ENCODE measurements around the gene MOG. TPM values are rescaled to one million over a fixed set of nuclear protein-coding genes. Genes with fewer than 3 reads are reported as not detected.

MOG gene
- not detected for total RNA-seq

DNA sequence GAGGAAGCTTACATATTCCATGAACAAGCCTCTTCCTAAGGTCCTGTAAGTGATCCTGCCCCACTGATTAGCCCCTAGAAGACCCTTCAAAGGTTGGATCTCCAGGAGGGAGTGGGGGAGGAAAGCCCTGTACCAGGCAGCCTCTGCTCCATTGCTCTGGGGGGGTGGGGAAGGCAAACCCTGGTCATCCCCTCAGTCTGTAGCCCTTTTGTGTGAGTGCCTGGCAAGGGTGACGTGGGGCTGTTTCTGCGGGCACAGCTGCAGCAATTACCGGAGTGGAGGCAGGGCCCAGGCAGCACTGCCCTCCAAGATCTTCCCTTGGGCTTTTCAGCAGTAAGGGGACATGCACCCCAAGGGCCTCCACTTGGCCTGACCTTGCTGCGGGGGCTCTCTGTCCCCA, at the start of gene MOG:
TSS of gene MOG (plus strand) at position 295 of the 400 bp plus-strand sequence. CDS start 118 bp downstream, outside the sequence.
- intact Hi-C loops (cut with DNase I), result no loop called here
- ATAC-seq (no peak), DNase-seq (ENCODE audit: low spot score) (no peak)

DNA sequence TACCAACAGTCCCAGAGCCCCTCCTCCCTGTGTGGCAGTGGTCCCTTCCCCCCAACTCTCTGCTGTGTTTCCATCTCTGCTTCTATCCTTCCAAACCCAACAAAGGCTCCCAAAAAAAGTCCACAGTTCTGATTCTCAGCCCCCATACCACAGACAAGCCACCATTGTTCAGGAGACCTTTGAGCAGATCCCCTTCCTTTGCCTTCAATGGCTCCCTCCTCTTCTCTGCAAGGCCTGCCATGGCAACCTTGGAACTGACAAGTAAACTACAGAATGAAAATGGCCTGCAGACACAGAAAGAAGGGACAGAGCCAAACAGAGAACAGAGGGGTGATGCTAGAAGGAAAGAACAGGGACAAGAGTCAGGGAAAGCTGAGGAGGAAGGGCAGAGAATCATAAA, 48.8 kb upstream of the MOG start:
- ATAC-seq, result no peak
- intact Hi-C loops (cut with DNase I), result no loop called here
- DNase-seq (ENCODE audit: low spot score), result no peak

DNA sequence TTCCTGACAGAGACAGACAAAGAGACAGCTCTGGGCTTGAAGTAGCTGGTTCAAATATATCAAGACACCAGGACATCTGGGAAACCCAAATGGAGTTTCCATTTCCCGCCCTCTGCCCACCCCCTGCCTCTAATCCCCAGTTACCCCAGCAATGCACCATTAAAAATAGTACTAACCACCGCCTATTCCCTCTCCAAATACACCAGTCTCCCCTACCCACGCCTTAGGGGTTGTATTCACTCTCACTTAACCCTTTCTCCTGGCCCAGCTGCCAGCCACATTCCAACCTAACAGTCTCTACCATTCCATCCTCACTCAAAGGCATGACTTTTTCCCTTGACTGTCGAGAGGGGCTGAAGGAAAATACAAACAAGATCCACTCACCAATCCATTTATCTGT, 46.4 kb upstream of the MOG start:
- no peak for ATAC-seq
- DNase-seq (ENCODE audit: low spot score), result no peak
- intact Hi-C loops (cut with DNase I), result no loop called here

DNA sequence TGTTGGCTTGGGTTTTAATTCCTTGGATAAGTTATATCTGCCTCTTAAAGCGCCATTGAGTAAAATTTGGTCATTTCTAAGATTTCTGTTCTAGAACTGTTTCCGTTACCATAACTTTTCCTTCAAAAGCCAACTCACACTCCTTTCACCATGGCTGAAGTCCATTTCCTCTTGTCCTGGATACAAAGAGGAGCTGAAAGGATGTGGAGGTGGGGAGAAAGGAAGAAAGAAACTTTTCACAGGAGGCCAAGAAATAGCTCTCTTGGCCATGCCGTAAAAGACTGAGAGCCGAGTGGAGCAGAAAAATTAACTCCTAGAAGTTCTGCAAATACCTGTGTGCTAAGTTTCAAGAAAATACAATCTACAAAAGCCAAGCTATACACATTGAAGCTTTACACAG, 45.5 kb upstream of the MOG start:
- DNase-seq (ENCODE audit: low spot score) (no peak), ATAC-seq (no peak)
- intact Hi-C loops (cut with DNase I), result no loop called here

DNA sequence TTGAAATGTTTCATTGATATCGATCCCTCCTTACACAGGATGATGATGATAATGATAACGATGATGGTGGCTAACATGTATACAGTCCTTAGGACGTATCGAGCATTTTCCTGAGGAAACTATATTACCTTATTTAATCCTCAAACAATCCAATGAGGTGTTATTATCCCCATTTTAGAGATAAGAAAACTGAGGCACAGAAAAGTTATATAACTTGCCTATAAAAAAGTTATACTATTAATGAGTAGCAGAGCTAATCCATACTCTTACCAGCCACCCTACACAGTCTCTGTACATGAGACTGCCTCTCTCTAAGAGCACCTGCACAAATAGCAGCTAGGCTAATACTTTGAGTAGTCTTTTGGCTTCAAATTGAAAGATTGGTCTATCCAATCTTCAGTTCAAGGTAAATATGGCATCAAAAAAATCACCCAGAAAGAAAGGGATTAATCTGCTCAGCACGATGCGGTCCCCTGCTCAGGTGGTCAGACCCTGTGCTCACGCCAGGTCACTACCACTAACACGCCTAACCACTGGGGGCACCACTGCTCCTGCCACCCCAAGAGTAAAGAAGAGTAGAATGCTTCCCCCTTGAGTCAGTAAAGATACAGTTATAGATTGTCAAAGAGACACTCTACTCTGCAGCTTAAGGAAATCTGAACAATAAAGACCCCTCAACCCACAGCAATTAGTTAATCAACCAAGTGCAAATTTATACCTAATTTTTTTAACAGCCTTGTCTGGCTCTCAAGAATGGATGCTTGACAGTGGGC, 38.9 kb upstream of the MOG start:
- ATAC-seq (no peak), DNase-seq (ENCODE audit: low spot score) (no peak)
- intact Hi-C loops (cut with DNase I), result no loop called here

DNA sequence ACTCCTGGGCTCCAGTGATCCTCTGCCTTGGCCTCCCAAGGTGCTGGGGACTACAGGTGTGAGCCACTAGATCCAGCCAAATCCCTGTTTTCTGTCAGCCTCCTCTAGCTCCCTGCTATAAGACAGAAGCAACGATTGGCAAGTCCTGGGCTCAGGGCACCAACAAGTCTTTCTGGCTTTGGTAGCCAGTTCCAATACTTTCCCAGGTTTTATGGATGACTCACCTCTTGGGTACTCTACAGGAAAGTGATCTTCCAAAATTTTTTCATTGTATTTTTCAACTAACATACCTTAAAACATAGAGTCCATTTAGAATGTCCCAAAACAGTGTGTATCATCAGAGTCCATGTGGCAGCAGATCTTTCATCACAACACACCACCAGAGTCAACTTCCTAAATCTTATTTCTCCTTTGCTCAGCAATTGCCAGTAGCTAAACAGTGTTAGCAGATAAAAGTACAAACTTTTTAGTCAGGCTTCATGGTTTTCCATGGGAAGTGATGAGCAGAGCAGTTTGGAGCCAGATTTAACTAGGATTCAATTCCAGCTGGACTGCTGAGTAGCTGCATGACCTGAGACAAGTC, 37.2 kb upstream of the MOG start:
- ATAC-seq (no peak), DNase-seq (ENCODE audit: low spot score) (no peak)
- intact Hi-C loops (cut with DNase I), result no loop called here

DNA sequence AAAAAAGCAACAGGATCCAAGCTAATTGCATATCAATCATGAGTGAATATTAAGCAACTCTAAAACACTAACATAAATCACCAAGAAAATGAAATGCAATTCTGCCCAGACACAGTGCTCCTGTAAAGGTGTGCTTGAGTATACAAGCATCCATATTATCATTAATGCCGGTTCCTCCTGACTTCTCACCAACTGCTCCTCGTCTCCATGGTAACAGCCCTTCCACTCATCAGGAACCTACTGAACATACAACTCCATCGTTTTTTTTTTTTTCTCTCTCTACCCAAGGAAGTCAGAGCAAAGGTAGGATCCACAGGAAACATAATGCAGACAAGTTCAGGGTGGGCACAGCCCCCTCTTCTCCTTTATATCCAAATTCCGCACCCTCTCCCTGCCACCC, 36.3 kb upstream of the MOG start:
- ATAC-seq, result no peak
- intact Hi-C loops (cut with DNase I), result no loop called here

DNA sequence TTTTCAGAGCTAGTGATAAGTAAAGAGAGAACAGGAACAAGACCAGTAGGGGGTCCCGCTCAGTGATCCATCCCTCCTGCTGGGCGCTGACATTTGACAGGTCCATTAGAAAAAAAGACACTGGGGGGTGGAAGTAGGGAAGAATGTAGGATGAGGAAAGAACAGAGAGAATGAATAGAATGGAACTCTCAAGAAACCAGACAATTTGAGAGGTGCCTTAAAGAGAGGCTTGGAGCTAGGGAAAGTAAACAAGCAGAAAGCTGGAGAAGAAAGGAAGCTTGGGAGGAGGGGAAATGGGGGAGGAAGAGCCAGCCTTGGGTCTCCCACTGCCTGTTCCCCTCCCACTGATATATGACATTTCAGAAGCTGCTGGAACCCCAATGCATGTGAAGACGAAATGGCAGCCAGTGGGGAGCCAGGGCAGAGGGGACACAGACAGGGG, 32.4 kb upstream of the MOG start:
- ATAC-seq (no peak), DNase-seq (ENCODE audit: low spot score) (no peak)
- intact Hi-C loops (cut with DNase I), result no loop called here

More for the DNA sequence above, 36.3 kb upstream of the MOG start:
- DNase-seq (ENCODE audit: low spot score), result no peak

DNA sequence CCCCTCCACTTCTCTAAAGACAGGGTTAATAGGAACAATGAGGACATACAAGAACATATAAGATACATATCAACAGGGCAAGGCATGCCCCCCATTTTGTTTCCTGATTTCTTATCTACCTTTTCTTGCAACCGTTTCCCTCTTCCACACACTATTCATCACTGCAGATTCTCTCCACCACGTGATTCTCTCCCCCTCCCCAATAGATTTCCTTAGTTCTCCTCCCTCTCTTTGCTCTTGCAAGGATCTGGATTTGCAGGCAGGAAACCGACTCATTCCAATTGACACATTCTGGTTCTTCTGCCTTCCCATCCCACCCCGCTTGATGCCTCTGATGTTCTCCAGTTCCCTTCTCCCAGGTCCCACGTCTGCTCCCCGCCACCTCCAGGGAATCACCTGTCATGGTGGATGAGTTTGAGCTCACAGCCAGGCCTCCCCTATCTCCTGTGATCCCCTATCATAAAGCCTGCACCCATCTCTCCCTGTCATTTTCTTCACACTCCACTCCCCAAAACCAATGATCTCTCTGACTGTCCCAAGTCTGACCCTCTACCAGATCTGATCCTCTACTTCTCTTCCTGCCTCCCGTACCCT, 31.5 kb upstream of the MOG start:
- no peak for DNase-seq (ENCODE audit: low spot score)
- intact Hi-C loops (cut with DNase I), result no loop called here
- ATAC-seq, result no peak

DNA sequence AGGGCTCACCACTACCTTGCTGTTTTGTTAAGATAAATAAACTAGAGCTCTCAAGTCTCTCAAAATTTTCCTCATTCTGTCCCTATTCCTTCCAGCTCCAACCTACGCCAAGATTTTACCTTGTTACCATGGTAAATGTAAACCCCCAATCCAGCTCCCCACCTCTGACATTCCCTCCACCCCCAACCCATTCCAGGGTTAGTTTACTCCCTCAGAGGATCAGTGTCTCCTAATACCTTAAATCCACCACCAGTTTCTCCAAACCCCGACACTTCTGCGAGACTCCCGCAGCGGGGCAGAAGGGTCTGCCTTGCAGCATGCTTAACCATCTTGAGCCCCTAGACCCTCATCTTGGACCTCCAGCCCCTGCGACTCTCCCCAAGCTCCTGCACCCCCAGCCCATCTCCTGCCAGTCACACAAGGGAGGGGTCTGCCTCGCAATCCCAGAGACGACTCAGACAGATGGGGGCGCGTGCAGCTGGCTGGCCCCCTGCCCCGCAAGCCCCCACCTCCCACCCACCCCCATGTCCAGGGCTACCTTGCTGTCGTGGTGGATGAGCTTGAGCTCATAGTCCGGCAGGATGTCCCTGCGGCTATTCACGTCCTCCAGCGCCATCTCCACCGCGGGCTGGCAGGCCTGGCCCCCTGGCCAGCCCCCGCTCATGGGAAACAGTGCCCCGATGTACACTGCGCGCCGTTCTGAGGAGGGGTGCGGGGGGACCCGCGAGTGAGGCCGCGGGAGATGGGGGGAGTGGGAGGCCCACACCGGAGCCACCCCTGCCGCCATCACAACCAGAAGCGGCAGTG, 29.7 kb upstream of the MOG start:
- intact Hi-C loops (cut with DNase I), result no loop called here
- ATAC-seq (peak; percentile 14), DNase-seq (ENCODE audit: low spot score) (peak; percentile 62)

DNA sequence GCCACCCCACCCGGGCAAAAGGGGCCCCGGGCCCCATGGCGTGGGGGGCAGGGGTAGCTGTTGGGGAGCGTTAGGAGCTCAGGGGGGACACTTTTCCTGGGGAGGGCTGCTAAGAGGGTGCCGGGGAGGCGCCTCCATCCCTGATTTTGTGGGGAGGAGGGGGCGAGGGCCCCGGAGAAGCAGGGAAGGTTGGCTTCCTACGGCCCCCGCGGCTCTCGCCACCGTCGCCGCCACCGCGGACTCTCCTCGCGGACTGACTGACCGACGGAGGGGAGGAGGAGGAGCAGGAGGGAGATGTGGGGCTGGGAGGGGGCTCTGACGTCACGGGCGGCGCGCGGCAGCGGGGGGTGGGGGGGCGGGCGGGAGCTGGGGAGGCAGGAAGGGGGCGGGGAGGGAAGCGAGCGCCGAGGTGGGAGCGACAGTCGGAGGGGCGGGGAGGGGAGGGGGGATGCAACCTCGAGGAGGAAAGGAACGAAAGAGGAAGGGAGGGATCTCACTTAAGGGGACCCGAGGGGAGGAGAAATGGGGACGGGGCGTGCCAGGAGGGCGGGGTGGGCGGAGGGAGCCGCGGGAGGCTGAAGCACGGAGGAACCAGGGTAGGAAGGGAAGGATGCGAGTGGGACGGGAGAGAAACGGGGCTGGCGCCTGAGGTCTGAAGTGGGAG, 29.0 kb upstream of the MOG start:
- intact Hi-C loops (cut with DNase I), result no loop called here
- DNase-seq (ENCODE audit: low spot score) (peak; percentile 86), ATAC-seq (peak; percentile 80)

DNA sequence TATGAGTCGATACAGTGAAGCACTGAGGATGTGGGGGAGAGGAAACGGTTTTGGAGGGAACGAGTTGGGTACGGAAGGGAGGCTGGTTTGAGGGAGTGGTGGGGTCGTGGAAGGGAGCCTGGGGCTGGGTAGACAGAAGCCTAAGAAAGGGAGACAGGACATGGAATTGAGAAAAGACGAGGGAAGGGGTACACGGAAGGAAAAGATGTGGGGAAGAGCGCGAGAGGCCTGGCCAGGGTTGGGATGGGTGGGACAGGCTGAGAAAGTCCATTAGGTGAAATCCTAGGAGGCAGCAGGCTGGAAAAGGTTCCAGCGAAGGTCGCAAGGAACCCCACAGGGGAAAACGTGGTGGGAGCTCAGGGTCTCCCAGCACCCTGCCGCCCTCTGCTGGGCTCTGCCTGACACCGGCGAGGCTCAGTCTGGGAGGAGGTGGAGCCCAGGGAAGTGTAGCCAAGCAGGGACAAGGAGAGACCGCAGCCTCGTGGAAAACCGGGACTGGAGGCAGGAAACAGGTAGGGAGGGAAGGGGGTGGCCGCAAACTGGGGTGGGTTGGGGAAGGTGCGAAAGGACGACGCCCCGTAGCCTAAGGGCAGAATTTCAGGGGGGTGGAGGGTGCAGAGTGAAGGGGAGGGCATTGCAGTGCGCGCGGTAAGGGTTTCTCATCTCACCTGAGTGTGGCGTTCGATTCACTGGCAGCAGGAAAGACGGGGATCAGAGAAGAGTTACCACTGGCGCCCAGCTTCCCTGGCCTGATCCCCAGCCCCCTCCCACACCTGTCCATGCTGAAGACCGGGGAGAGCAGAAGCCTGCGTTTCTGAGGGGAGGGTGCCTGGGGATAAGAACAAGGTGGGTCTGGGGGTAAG, 28.2 kb upstream of the MOG start:
- ATAC-seq (peak; percentile 71), DNase-seq (ENCODE audit: low spot score) (peak; percentile 85)
- intact Hi-C loops (cut with DNase I), result no loop called here

DNA sequence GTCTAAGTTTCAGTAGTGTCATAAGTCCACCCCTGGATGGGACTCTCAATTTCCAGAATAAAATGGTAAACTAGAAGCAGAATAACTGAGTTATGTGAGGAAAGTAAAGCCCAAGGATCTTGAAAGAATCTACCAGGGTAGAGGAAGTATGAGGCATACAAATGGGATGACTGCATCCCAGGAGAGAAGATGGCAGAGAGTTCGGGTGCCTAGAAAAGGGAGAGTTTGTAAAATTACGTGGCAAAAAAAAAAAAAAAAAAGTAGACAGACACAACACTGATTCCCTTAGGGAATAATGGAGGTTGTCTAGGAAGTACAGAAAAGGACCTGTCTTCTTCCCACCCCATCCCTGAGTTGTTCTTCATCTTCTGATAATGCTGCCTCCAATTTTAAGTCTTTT, 27.3 kb upstream of the MOG start:
- DNase-seq (ENCODE audit: low spot score), result no peak
- intact Hi-C loops (cut with DNase I), result no loop called here
- ATAC-seq, result no peak

DNA sequence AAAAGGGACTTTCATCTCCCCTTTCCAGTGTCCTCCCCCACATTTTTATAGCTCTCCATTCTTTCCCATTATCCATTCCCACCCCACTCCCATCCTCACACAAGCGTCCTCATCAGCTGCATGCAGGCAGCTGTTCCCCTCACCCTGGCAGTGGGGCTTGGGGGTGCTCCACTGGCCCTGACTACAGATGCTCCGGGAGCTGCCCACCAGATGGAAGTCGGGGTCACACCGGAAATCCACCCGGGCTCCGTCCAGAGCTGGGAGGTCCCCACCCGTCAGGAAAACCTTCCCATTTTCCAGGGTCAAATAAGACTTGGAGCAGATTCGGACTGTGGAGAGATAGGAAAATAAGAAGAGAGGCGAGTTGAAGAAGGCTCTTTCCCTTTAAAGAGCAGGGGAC, 26.6 kb upstream of the MOG start:
- intact Hi-C loops (cut with DNase I), result no loop called here
- no peak for DNase-seq (ENCODE audit: low spot score)
- ATAC-seq, result no peak

DNA sequence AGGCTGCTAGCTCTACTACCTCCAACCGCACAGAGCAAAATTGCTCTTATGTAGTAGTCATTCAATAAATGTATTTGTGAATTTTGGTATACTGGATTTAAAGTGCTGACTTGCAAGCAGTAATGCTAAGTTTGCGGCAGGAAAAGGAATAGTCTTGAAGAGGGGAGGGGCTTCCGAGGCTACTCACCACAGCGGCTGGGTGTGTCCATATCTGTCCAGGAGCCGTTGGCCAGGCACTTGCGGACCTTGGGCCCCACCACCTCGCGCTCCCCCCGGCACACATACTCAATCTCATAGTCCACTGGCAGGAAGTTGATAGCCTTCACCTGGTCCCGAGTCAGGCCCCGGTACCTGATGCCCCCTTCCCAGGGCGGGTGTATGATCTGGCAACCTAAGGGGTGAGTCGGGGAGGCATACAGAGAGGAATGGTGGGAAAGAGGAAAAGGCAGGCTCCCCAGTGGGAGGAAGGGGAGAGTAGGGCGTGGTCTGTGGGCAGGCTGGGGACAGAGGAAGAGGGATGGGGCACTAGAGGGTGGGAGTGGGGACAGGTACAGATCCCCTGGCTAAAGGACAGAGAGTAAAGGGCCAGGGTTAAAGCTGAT, 25.6 kb upstream of the MOG start:
- DNase-seq (ENCODE audit: low spot score) (no peak), ATAC-seq (no peak)
- intact Hi-C loops (cut with DNase I), result no loop called here

DNA sequence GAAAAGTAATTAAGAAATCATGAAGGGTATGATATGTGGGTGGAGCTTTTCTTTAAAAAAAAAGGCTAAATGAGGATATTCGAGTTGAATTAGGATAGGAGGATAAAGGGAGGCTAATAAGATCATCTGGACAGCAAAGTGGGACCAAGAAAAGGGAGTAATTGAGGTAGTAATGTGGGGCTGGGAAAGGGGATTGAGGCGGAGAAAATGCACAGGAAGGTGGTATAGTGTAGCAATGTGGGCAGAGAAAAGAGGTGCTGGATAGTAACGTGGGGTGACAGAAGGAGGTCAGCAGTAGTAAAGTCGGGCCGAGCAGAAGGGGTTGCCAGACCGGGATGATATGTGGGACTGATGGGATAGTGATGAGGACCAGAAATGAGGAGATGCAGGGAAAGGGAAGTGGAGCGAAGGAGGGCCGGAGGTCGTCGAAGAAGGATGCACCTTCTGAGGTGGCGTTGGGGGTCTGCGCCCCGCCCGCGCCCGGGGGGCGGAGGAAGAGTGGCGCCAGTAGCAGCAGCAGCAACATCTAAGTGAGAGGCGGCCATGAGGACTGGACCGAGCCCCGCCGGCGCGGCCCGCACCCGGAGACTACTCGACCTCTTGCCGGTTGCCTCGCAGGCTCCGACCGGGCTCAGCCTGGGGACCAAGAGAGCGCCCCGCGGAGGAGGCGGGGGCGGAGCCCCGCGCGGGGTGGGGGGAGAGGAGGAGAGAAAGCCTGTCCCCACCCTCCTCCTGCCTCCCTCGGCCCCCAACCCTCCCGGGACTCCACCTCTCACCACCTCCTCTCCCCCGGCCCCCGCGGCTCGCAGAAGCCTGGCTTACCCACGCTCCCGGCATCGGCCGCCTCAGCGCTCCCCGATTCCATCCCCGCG, 24.8 kb upstream of the MOG start:
- peak; percentile 20 for ATAC-seq
- intact Hi-C loops (cut with DNase I), result no loop called here
- DNase-seq (ENCODE audit: low spot score), result peak; percentile 84

Data from sciatic nerve (tissue), 2 donors.